MCF 10A (cell line): Measurements from ENCODE around the gene WNT8B. TPM values are rescaled to one million over a fixed set of nuclear protein-coding genes. Genes with fewer than 3 reads are reported as not detected.

Source experiments
- BruUV-seq: library from RNA; stranded (reverse); fragments of 400-500 nt; replicated peaks from 2 replicates; lab custom pipeline; 2021; lab: Mats Ljungman, UMichigan
- CTCF ChIA-PET: fragments of 300-600 bp; sonication (Branson Sonifier 250); formaldehyde crosslinking; extraction: SDS; loops from one replicate; lab custom pipeline; 2021; ENCODE audit warnings: antibody characterized with exemption, inconsistent platforms; lab: Yijun Ruan, JAX
- POLR2A ChIA-PET: fragments of 300-600, 350-650 bp; sonication (Branson Sonifier 250); formaldehyde crosslinking; extraction: SDS; loops from one replicate; lab custom pipeline; 2020; ENCODE audit warnings: antibody characterized with exemption, inconsistent platforms; lab: Yijun Ruan, JAX
- DNase-seq: peaks from one replicate; pipeline ENCODE4 v3.0.0-alpha.2; 2018; ENCODE audit not compliant: unreplicated experiment
- H3K27ac Mint-ChIP-seq: one replicate; pipeline ENCODE4 v1.8.0; 2022; ENCODE audit warnings: mild to moderate bottlenecking, low read depth, mixed read lengths; ENCODE audit not compliant: unreplicated experiment
- H3K27me3 Mint-ChIP-seq: one replicate; pipeline ENCODE4 v1.8.0; 2022; ENCODE audit warnings: mixed read lengths; ENCODE audit not compliant: insufficient read depth, unreplicated experiment
- H3K36me3 Mint-ChIP-seq: one replicate; pipeline ENCODE4 v1.8.0; 2022; ENCODE audit warnings: mild to moderate bottlenecking, moderate library complexity, mixed read lengths; ENCODE audit not compliant: insufficient read depth, unreplicated experiment
- H3K4me1 Mint-ChIP-seq: one replicate; pipeline ENCODE4 v1.8.0; 2022; ENCODE audit warnings: mixed read lengths; ENCODE audit not compliant: insufficient read depth, unreplicated experiment
- H3K4me3 Mint-ChIP-seq: one replicate; pipeline ENCODE4 v1.8.0; 2022; ENCODE audit warnings: mild to moderate bottlenecking, moderate library complexity, mixed read lengths; ENCODE audit not compliant: unreplicated experiment
- H3K9me3 Mint-ChIP-seq: one replicate; pipeline ENCODE4 v1.8.0; 2022; ENCODE audit warnings: mixed read lengths; ENCODE audit not compliant: unreplicated experiment
- intact Hi-C: fragments of 100-400 bp; cut with micrococcal nuclease; formaldehyde crosslinking; loops from 2 replicates; pipeline ENCODE4 v1.14.1; 2022
- total RNA-seq: library from RNA; stranded (reverse); gene quantifications from 2 replicates; pipeline ENCODE4 v1.2.3, GENCODE V29; 2022
- TF ChIP-seq, protein P1 (sequence below): fragments of 200-600 bp; IDR thresholded peaks from one replicate; pipeline ENCODE4 v1.8.0; 2022; ENCODE audit warnings: antibody characterized with exemption, mild to moderate bottlenecking; ENCODE audit not compliant: unreplicated experiment

Gene WNT8B
- total RNA-seq, 1 experiment from 2014 or later = not detected

DNA sequence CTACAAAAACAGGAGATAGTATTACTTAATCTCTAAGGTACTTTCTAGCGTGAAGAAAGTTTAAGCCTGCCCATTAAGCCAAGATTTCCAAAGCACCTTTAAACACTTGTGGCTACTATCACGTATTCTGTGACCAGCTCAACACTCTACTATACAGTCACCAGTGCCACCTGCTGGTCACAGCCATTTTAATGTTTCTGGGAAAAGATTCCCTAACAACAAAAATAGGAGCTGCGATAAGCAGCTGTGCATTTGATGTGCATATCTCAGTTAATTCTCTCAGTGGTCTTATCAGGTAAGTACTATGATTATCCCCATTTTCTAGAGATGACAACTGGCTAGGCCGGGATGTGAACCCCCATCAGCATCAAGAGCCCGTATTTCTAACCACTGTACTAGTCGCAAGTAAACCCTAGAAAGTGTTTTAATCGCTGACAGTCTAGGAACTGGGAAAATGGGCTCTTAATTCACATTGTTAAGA is 56.0 kb downstream of the WNT8B start:
- ChIA-PET CTCF (interaction anchor here (0.5 to 5.1 kb wide), 46 partner anchors 9 to 724 kb away, joined by 3 to 42 read pairs (median 4); partner anchors contain the start of genes HIF1AN, PKD2L1 and SCD), POLR2A (interaction anchor here (1.0 to 2.0 kb wide), 9 partner anchors 9 to 360 kb away, joined by 3 to 7 read pairs (median 3); partner anchors contain the start of gene BLOC1S2)
- BruUV-seq = no TSS peak
- no peaks in the 10 kb centered on the region for H3K4me1 Mint-ChIP-seq
- no peak overlapping the region for H3K4me3 Mint-ChIP-seq
- intact Hi-C loops = loop anchor here (1.0 to 10.0 kb wide), 2 partner anchors 84 to 674 kb away; no protein-coding TSS in a partner anchor
- no peaks in the 10 kb centered on the region for H3K27me3 Mint-ChIP-seq
- DNase-seq = peak; percentile 72
- H3K27ac Mint-ChIP-seq = no peak overlapping the region
- TF ChIP-seq, protein P1, sequence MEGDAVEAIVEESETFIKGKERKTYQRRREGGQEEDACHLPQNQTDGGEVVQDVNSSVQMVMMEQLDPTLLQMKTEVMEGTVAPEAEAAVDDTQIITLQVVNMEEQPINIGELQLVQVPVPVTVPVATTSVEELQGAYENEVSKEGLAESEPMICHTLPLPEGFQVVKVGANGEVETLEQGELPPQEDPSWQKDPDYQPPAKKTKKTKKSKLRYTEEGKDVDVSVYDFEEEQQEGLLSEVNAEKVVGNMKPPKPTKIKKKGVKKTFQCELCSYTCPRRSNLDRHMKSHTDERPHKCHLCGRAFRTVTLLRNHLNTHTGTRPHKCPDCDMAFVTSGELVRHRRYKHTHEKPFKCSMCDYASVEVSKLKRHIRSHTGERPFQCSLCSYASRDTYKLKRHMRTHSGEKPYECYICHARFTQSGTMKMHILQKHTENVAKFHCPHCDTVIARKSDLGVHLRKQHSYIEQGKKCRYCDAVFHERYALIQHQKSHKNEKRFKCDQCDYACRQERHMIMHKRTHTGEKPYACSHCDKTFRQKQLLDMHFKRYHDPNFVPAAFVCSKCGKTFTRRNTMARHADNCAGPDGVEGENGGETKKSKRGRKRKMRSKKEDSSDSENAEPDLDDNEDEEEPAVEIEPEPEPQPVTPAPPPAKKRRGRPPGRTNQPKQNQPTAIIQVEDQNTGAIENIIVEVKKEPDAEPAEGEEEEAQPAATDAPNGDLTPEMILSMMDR = peak; percentile 63
- H3K9me3 Mint-ChIP-seq = no peaks in the 10 kb centered on the region
- peaks cover 20% of the 10 kb centered on the region for H3K36me3 Mint-ChIP-seq

GRCh38 chr10:100519311-100520051 is 56.7 kb downstream of the WNT8B start, which contains the start of gene SEC31B:
TSS of gene SEC31B (minus strand) at chr10:100519861. CDS start at chr10:100516952, 2,909 bp downstream.
- intact Hi-C loops = loop anchor here (10.0 kb wide), 1 partner anchor 675 kb away; no protein-coding TSS in a partner anchor
- TF ChIP-seq, protein P1 = no peak
- Mint-ChIP-seq H3K27me3 (no peaks in the 10 kb centered on the region), H3K36me3 (peaks cover 24% of the 10 kb centered on the region), H3K4me3 (no peak within 1 kb of the TSS), H3K4me1 (no peaks in the 10 kb centered on the region), H3K9me3 (no peaks in the 10 kb centered on the region), H3K27ac (no peak within 1 kb of the TSS)
- BruUV-seq = no TSS peak
- CTCF ChIA-PET = interaction anchor here (0.5 to 5.1 kb wide), 29 partner anchors 8 to 369 kb away, joined by 3 to 42 read pairs (median 5); partner anchors contain the start of genes HIF1AN, PKD2L1 and SCD
- DNase-seq = no peak
- POLR2A ChIA-PET = interaction anchor here (1.0 to 2.0 kb wide), 8 partner anchors 9 to 359 kb away, joined by 3 to 7 read pairs (median 4); partner anchors contain the start of gene BLOC1S2

GRCh38 chr10:100520811-100521210 is 58.0 kb downstream of the WNT8B start:
- no peak overlapping the region for H3K4me3 Mint-ChIP-seq
- no peaks in the 10 kb centered on the region for H3K4me1 Mint-ChIP-seq
- BruUV-seq = no TSS peak
- TF ChIP-seq, protein P1 = no peak
- ChIA-PET CTCF (interaction anchor here (0.6 to 5.1 kb wide), 5 partner anchors 13 to 358 kb away, joined by 3 to 42 read pairs (median 4); no protein-coding TSS in a partner anchor), POLR2A (interaction anchor here (0.7 to 1.4 kb wide), 3 partner anchors 39 to 364 kb away, joined by 3 to 4 read pairs (median 3); no protein-coding TSS in a partner anchor)
- no peaks in the 10 kb centered on the region for H3K9me3 Mint-ChIP-seq
- H3K27ac Mint-ChIP-seq = no peak overlapping the region
- DNase-seq = peak; percentile 41
- H3K36me3 Mint-ChIP-seq = peaks cover 36% of the 10 kb centered on the region
- intact Hi-C loops = no loop called here
- no peaks in the 10 kb centered on the region for H3K27me3 Mint-ChIP-seq
